Osteocyte (in vitro differentiated cells): Measurements from ENCODE around the gene AZU1. TPM values are rescaled to one million over a fixed set of nuclear protein-coding genes. Genes with fewer than 3 reads are reported as not detected.

Source experiments
- DNase-seq: peaks from one replicate; pipeline ENCODE4 v3.0.0; 2021; ENCODE audit warnings: mixed read lengths; ENCODE audit not compliant: unreplicated experiment; ENCODE audit errors: extremely low spot score
- H3K27ac Mint-ChIP-seq: one replicate; pipeline ENCODE4 v1.8.0; 2021; ENCODE audit warnings: mild to moderate bottlenecking, mixed read lengths; ENCODE audit not compliant: unreplicated experiment
- H3K27me3 Mint-ChIP-seq: one replicate; pipeline ENCODE4 v1.8.0; 2021; ENCODE audit warnings: mixed read lengths; ENCODE audit not compliant: unreplicated experiment
- H3K36me3 Mint-ChIP-seq: one replicate; pipeline ENCODE4 v1.8.0; 2021; ENCODE audit warnings: mixed read lengths; ENCODE audit not compliant: unreplicated experiment
- H3K4me1 Mint-ChIP-seq: one replicate; pipeline ENCODE4 v1.8.0; 2021; ENCODE audit warnings: mixed read lengths; ENCODE audit not compliant: unreplicated experiment
- H3K4me3 Mint-ChIP-seq: one replicate; pipeline ENCODE4 v1.8.0; 2021; ENCODE audit warnings: mild to moderate bottlenecking, moderate library complexity, mixed read lengths; ENCODE audit not compliant: unreplicated experiment
- H3K9me3 Mint-ChIP-seq: one replicate; pipeline ENCODE4 v1.8.0; 2021; ENCODE audit warnings: mixed read lengths; ENCODE audit not compliant: unreplicated experiment
- total RNA-seq: library from RNA; stranded (reverse); gene quantifications from 2 replicates; pipeline ENCODE4 v1.2.1, GENCODE V29; 2021
- TF ChIP-seq, protein P1 (sequence below): fragments of 200-600 bp; sonication (generic); IDR thresholded peaks from 2 replicates; pipeline ENCODE4 v1.5.0; 2021; ENCODE audit warnings: antibody characterized with exemption, mild to moderate bottlenecking, moderate library complexity

AZU1 gene
- total RNA-seq, 1 donor from 2014 or later, result 0.91 TPM

DNA sequence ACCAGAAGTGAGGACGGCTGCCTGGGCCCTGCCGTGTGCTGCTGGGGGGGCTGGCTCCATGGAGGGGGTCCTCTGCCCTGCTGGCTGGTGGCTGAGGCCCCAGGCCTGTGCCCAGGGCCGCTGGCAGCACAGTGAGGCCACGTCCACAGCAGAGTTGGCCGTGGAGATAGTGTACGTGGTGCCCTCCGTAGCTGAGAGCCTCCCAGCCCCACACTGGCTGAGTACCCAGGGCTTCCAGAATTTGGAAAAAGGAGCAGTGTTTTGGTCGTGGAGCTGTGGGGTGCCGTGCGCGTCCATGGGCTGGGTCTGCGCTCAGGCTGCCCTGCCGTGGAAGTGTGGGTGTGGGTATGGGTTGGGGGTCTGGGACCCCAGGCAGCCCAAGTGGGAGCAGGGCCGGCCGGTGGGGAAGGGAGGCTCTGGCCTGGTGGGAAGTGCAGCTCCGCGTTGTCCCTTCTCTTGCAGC is 24.5 kb upstream of the AZU1 start:
- Mint-ChIP-seq H3K4me3 (no peak overlapping the region), H3K36me3 (peaks cover 33% of the 10 kb centered on the region), H3K27ac (peak overlapping the region; percentile 85), H3K27me3 (no peaks in the 10 kb centered on the region), H3K4me1 (peaks cover 50% of the 10 kb centered on the region), H3K9me3 (no peaks in the 10 kb centered on the region)
- no peak for DNase-seq
- TF ChIP-seq, protein P1, sequence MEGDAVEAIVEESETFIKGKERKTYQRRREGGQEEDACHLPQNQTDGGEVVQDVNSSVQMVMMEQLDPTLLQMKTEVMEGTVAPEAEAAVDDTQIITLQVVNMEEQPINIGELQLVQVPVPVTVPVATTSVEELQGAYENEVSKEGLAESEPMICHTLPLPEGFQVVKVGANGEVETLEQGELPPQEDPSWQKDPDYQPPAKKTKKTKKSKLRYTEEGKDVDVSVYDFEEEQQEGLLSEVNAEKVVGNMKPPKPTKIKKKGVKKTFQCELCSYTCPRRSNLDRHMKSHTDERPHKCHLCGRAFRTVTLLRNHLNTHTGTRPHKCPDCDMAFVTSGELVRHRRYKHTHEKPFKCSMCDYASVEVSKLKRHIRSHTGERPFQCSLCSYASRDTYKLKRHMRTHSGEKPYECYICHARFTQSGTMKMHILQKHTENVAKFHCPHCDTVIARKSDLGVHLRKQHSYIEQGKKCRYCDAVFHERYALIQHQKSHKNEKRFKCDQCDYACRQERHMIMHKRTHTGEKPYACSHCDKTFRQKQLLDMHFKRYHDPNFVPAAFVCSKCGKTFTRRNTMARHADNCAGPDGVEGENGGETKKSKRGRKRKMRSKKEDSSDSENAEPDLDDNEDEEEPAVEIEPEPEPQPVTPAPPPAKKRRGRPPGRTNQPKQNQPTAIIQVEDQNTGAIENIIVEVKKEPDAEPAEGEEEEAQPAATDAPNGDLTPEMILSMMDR, result no peak

DNA sequence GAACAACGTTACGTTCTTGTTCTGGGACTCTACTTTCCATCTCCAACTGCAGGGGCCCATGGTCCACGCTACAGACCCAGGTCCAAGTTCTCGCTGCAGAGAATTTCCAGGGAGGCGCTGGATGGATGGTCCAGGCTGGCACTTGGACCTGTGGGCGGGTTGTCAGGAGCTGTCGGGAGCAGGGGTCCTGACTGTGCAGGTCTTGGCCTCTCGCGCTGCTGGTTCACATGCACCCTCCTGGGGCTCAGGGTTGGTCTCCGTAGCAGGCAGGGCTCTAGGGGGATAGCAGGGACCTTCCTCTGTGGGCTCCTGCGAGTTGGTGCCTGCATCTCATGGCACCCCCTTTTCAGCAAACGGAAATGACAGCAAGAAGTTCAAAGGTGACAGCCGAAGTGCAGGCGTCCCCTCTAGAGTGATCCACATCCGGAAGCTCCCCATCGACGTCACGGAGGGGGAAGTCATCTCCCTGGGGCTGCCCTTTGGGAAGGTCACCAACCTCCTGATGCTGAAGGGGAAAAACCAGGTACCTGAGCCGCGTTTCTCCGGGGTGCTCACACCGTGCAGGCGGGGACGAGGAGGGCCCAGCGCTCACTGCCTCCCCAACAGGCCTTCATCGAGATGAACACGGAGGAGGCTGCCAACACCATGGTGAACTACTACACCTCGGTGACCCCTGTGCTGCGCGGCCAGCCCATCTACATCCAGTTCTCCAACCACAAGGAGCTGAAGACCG is 23.8 kb upstream of the AZU1 start:
- H3K36me3 Mint-ChIP-seq, result peaks cover 33% of the 10 kb centered on the region
- no peak overlapping the region for H3K27ac Mint-ChIP-seq
- H3K9me3 Mint-ChIP-seq, result no peaks in the 10 kb centered on the region
- no peaks in the 10 kb centered on the region for H3K27me3 Mint-ChIP-seq
- no peak for DNase-seq
- peaks cover 50% of the 10 kb centered on the region for H3K4me1 Mint-ChIP-seq
- H3K4me3 Mint-ChIP-seq, result no peak overlapping the region
- TF ChIP-seq, protein P1, result no peak

DNA sequence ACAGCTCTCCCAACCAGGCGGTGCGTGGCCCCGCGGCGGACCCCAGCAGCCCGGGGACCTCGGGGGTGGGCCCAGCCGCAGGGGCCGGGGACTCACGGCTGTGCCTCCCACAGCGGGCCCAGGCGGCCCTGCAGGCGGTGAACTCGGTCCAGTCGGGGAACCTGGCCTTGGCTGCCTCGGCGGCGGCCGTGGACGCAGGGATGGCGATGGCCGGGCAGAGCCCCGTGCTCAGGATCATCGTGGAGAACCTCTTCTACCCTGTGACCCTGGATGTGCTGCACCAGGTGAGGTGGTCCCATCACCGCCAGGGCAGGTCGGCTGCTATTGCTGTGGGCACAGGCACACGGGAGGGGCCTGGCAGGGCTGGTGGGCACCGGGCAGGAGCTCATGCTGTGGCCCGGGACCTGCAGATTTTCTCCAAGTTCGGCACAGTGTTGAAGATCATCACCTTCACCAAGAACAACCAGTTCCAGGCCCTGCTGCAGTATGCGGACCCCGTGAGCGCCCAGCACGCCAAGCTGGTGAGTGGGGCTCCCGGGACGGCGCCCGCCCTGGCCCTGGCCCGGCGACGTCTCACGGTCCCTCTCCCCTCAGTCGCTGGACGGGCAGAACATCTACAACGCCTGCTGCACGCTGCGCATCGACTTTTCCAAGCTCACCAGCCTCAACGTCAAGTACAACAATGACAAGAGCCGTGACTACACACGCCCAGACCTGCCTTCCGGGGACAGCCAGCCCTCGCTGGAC is 23.0 kb upstream of the AZU1 start:
- no peak overlapping the region for H3K4me3 Mint-ChIP-seq
- no peaks in the 10 kb centered on the region for H3K27me3 Mint-ChIP-seq
- DNase-seq, result peak; percentile 85
- peaks cover 29% of the 10 kb centered on the region for H3K36me3 Mint-ChIP-seq
- no peaks in the 10 kb centered on the region for H3K9me3 Mint-ChIP-seq
- TF ChIP-seq, protein P1, result no peak
- no peak overlapping the region for H3K27ac Mint-ChIP-seq
- H3K4me1 Mint-ChIP-seq, result peaks cover 45% of the 10 kb centered on the region

DNA sequence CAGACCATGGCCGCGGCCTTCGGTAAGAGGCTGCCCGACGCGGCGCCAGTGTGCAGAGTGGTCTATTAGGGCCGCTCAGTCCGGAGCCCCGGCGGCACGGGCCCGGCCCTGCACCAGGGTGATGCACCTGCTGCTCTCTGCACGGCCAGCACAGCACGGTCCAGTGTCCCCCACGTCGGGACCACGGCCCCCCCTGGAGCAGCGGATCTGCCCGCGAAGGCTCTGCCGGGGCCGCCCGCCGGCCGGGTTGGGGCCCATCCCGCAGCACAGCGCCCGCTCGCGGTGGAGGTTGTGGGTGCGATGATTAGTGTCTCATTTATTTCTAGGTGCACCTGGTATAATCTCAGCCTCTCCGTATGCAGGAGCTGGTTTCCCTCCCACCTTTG is 22.5 kb upstream of the AZU1 start:
- H3K4me1 Mint-ChIP-seq, result peaks cover 40% of the 10 kb centered on the region
- H3K27me3 Mint-ChIP-seq, result no peaks in the 10 kb centered on the region
- DNase-seq, result peak; percentile 84
- no peaks in the 10 kb centered on the region for H3K9me3 Mint-ChIP-seq
- peaks cover 25% of the 10 kb centered on the region for H3K36me3 Mint-ChIP-seq
- H3K4me3 Mint-ChIP-seq, result no peak overlapping the region
- TF ChIP-seq, protein P1, result no peak
- H3K27ac Mint-ChIP-seq, result no peak overlapping the region
